Measurements from ENCODE around the gene FBXL4.

Gene FBXL4

DNA sequence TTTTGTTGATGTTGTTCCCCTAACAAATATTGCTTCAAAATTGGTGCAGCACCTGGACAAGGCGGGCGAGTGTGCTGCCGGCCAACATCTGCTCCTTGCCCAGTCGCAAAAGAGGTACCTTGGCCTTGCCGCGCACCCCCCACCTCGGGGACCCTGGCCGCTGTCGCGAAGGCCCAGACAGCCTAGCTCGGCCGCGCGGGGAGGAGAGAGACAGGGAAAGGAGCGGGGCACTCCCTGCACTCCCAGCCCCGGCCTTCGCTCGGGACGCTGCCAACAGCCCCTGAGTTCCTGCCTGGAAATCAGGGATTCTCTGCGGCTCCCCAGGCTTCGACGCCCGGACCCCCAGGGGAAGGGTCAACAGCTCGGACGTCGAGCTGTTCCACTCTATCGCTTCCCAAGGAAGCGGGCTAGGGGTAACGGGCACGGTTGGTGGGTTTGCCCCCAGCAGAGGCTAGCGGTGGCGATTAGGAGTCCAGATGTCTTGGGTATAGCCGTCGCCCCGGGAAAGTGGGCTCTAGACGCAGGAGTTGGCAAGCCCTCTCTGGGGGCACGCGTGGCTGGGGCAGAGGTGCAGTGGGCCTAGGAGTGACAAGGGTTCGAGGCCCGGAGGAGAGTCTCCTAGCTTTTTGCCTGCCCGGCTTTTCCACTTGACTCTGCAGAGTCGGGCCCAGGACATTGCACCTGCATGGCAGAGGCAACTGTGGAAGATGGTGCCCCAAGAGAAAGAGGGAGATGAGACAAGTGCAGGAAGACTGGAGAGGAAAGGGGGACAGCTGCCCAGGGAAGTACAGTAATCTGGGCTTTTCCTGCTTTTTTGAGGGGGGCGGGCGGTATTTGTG lies 105.2 kb downstream of the FBXL4 start:
- no peaks in the 10 kb centered on the region for H3K9me2 ChIP-seq (replicated peaks; ENCODE audit: control insufficient read depth, low read length)
- no peaks in the 10 kb centered on the region for H3K36me3 ChIP-seq (ENCODE audit: control insufficient read depth, low read length)
- H3K4me3 ChIP-seq (ENCODE audit: low read length), result no peak overlapping the region
- H3K27me3 ChIP-seq (ENCODE audit: control insufficient read depth, low read length), result peaks cover 84% of the 10 kb centered on the region
- H3K27ac ChIP-seq (ENCODE audit: low read depth, low read length), result no peak overlapping the region
- TF ChIP-seq EZH2phosphoT487 (IDR thresholded peaks at IDR 0.05; ENCODE audit: borderline replicate concordance, low read length), result no peak
- TF ChIP-seq CTCF (IDR thresholded peaks at IDR 0.05; ENCODE audit: low read depth, low read length, poor library complexity, severe bottlenecking), result no peak
- H4K20me1 ChIP-seq (ENCODE audit: control insufficient read depth, insufficient read depth, low read depth, low read length), result 0 out of 2 replicates have a peak, but pooled peaks cover 2% of the 10 kb centered on the region
- H3F3A ChIP-seq (ENCODE audit: control insufficient read depth, insufficient read depth), result no peaks in the 10 kb centered on the region
- no peak overlapping the region for H3K4me2 ChIP-seq (ENCODE audit: low read length)
- H3K4me1 ChIP-seq (ENCODE audit: control insufficient read depth, low read length), result peaks cover 5% of the 10 kb centered on the region
- H3K79me2 ChIP-seq (ENCODE audit: control insufficient read depth, low read length), result no peaks in the 10 kb centered on the region
- H3K9me3 ChIP-seq (ENCODE audit: control insufficient read depth, insufficient read depth, low read length), result no peaks in the 10 kb centered on the region

- 0 out of 2 replicates have a peak, but pooled peaks cover 2% of the 10 kb centered on the region for H4K20me1 ChIP-seq (ENCODE audit: control insufficient read depth, insufficient read depth, low read depth, low read length)
- no peak overlapping the region for H3K27ac ChIP-seq (ENCODE audit: low read depth, low read length)
- peaks cover 5% of the 10 kb centered on the region for H3K4me1 ChIP-seq (ENCODE audit: control insufficient read depth, low read length)
- TF ChIP-seq CTCF (IDR thresholded peaks at IDR 0.05; ENCODE audit: low read depth, low read length, poor library complexity, severe bottlenecking) (no peak), EZH2phosphoT487 (IDR thresholded peaks at IDR 0.05; ENCODE audit: borderline replicate concordance, low read length) (0 out of 2 replicates have a peak, but pooled peaks have one; percentile 69)
- no peaks in the 10 kb centered on the region for H3F3A ChIP-seq (ENCODE audit: control insufficient read depth, insufficient read depth)
- H3K27me3 ChIP-seq (ENCODE audit: control insufficient read depth, low read length), result peaks cover 84% of the 10 kb centered on the region
- no peaks in the 10 kb centered on the region for H3K9me3 ChIP-seq (ENCODE audit: control insufficient read depth, insufficient read depth, low read length)
- H3K9me2 ChIP-seq (replicated peaks; ENCODE audit: control insufficient read depth, low read length), result no peaks in the 10 kb centered on the region
- H3K79me2 ChIP-seq (ENCODE audit: control insufficient read depth, low read length), result no peaks in the 10 kb centered on the region
- no peak overlapping the region for H3K4me2 ChIP-seq (ENCODE audit: low read length)
- H3K4me3 ChIP-seq (ENCODE audit: low read length), result no peak overlapping the region
- H3K36me3 ChIP-seq (ENCODE audit: control insufficient read depth, low read length), result no peaks in the 10 kb centered on the region
These were observed 106.0 kb downstream of the FBXL4 start for GRCh38 chr6:98841621-98842341.

DNA sequence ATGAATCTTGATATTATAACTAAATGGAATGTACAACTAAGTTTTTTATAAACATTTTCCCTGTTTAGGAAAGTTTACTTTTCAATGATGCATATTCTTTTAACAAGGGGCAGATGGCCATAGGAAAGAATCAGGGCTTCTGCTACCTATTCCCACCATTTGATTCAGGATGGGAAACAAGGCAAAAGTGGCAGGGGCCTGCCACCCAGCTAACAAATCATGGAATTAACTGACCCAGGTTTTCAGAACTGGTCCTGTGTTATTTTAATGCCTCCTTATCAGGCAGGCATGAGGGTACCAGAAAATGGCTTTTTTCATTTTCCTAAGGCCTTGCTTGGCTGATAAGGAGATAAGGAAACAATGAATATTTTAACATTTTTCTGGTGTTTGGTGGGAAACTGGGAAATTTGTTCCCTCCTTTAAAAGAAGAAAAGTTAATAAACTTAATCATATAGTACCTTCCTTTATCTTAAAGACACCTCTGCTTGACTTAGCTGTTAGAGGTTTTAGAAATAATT lies 106.7 kb downstream of the FBXL4 start:
- no peaks in the 10 kb centered on the region for H3K9me3 ChIP-seq (ENCODE audit: control insufficient read depth, insufficient read depth, low read length)
- H3K4me1 ChIP-seq (ENCODE audit: control insufficient read depth, low read length), result peaks cover 5% of the 10 kb centered on the region
- TF ChIP-seq EZH2phosphoT487 (IDR thresholded peaks at IDR 0.05; ENCODE audit: borderline replicate concordance, low read length) (no peak), CTCF (IDR thresholded peaks at IDR 0.05; ENCODE audit: low read depth, low read length, poor library complexity, severe bottlenecking) (no peak)
- H3K36me3 ChIP-seq (ENCODE audit: control insufficient read depth, low read length), result no peaks in the 10 kb centered on the region
- peaks cover 84% of the 10 kb centered on the region for H3K27me3 ChIP-seq (ENCODE audit: control insufficient read depth, low read length)
- H3F3A ChIP-seq (ENCODE audit: control insufficient read depth, insufficient read depth), result no peaks in the 10 kb centered on the region
- no peak overlapping the region for H3K27ac ChIP-seq (ENCODE audit: low read depth, low read length)
- H3K79me2 ChIP-seq (ENCODE audit: control insufficient read depth, low read length), result no peaks in the 10 kb centered on the region
- no peak overlapping the region for H3K4me3 ChIP-seq (ENCODE audit: low read length)
- H3K4me2 ChIP-seq (ENCODE audit: low read length), result no peak overlapping the region
- H3K9me2 ChIP-seq (replicated peaks; ENCODE audit: control insufficient read depth, low read length), result no peaks in the 10 kb centered on the region
- H4K20me1 ChIP-seq (ENCODE audit: control insufficient read depth, insufficient read depth, low read depth, low read length), result 0 out of 2 replicates have a peak, but pooled peaks cover 2% of the 10 kb centered on the region
